COLO829 (cell line): Measurements from ENCODE around the gene TBC1D12.
A peak's percentile ranks its signal among the peaks of the same experiment; 100 is the strongest.
"Not testable (repeated sequence)": the region's sequence is repeated elsewhere in the genome, so short reads cannot be mapped to it uniquely, and the experiment has no call there.

ENCODE experiments used
- DNase-seq: peaks from one replicate; pipeline ENCODE4 v3.0.0; 2012; ENCODE audit warnings: low spot score

Gene TBC1D12

GRCh38 chr10:94456942-94457341 lies 54.6 kb downstream of the TBC1D12 start:
- DNase-seq, result no peak

GRCh38 chr10:94459385-94459784 lies 57.0 kb downstream of the TBC1D12 start:
- no peak for DNase-seq

GRCh38 chr10:94461503-94461902 lies 59.2 kb downstream of the TBC1D12 start:
- DNase-seq, result no peak

GRCh38 chr10:94462130-94462529 lies 59.8 kb downstream of the TBC1D12 start:
- DNase-seq, result no peak

- DNase-seq, result no peak
These were observed 63.3 kb downstream of the TBC1D12 start for GRCh38 chr10:94465684-94466083.

GRCh38 chr10:94481410-94481809 lies 79.1 kb downstream of the TBC1D12 start:
- DNase-seq, result no peak

GRCh38 chr10:94483970-94484369 lies 81.6 kb downstream of the TBC1D12 start:
- no peak for DNase-seq

- DNase-seq, result no peak
These were observed 82.8 kb downstream of the TBC1D12 start for GRCh38 chr10:94485094-94485493.

GRCh38 chr10:94487575-94487974 lies 85.2 kb downstream of the TBC1D12 start:
- no peak for DNase-seq

GRCh38 chr10:94489107-94489506 lies 86.8 kb downstream of the TBC1D12 start:
- no peak for DNase-seq

GRCh38 chr10:94489976-94490788 lies 87.8 kb downstream of the TBC1D12 start:
- DNase-seq, result no peak

- DNase-seq, result no peak
These were observed 88.4 kb downstream of the TBC1D12 start for GRCh38 chr10:94490789-94491039.

GRCh38 chr10:94493463-94493862 lies 91.1 kb downstream of the TBC1D12 start:
- DNase-seq, result no peak

GRCh38 chr10:94496010-94496409 lies 93.7 kb downstream of the TBC1D12 start:
- no peak for DNase-seq

- DNase-seq, result no peak
These were observed 94.3 kb downstream of the TBC1D12 start for GRCh38 chr10:94496646-94497045.

- DNase-seq, result peak; percentile 1
These were observed 97.7 kb downstream of the TBC1D12 start for GRCh38 chr10:94500063-94500462.

- no peak for DNase-seq
These were observed 119.2 kb downstream of the TBC1D12 start for GRCh38 chr10:94521276-94522250.

GRCh38 chr10:94524146-94524545 lies 121.8 kb downstream of the TBC1D12 start:
- DNase-seq, result no peak

GRCh38 chr10:94524711-94525110 lies 122.4 kb downstream of the TBC1D12 start:
- DNase-seq, result no peak

GRCh38 chr10:94531550-94531949 lies 129.2 kb downstream of the TBC1D12 start:
- not testable (repeated sequence) for DNase-seq

GRCh38 chr10:94533027-94533426 lies 130.7 kb downstream of the TBC1D12 start:
- no peak for DNase-seq

- DNase-seq, result not testable (repeated sequence)
These were observed 139.9 kb downstream of the TBC1D12 start for GRCh38 chr10:94542282-94542681.

- DNase-seq, result peak; percentile 87
These were observed 143.2 kb downstream of the TBC1D12 start, which contains the start of gene HELLS for GRCh38 chr10:94545391-94546048. HELLS (plus strand) TSS chr10:94545788; CDS start chr10:94545922, 134 bp downstream.
